HG03060 (cell line): ENCODE measurements around the gene MRPL24.
A peak's percentile ranks its signal among the peaks of the same experiment; 100 is the strongest.

ENCODE experiments used
- ATAC-seq: cut with Tn5 transposase; IDR thresholded peaks from one replicate; pipeline ENCODE4 v1.9.1; 2021; ENCODE audit warnings: low read depth, moderate number of reproducible peaks; ENCODE audit not compliant: unreplicated experiment

MRPL24 gene

GRCh38 chr1:156744786-156745419 lies 4.0 kb upstream of the MRPL24 start:
- ATAC-seq, result no peak

DNA sequence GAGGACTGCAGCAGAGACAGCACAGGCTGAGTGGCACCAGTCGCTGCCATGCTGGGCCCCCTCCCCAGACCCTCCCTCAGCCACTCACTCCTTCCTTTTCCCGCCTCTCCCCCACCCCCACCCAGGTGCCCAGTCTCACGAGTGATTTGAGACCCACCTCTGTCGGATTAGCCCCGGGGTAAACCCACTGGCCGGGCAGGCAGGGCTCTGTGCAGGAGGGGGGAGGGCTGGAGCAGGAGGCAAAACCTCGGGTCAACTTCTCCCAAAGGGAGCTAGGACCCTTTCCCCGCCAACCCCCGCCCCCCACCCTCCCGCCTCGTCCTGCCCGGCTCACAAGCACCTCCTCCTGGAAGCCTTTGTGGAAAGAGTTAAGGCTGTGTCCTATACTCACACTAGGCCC lies 3.5 kb upstream of the MRPL24 start:
- no peak for ATAC-seq

GRCh38 chr1:156743367-156744302 lies 2.7 kb upstream of the MRPL24 start:
- no peak for ATAC-seq

DNA sequence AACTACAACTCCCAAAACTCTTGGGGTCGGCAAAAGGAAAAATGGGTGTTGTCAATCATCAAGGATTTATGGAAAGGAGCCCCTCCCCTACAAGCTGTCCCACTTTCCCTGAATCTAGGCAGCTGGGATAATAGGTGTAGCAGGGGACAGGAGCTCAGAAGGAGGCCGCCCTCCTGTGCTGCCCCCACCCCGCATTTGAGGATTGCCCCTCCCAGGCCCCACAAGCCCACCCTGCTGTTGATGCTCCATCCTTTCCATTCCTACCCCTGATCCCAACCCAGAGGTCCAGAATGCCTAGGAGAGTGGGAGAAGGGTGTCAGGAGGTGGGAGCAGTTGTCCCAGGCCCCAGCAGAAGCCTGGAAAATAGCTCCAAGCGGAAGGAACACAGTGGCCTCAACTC lies 1.9 kb upstream of the MRPL24 start:
- ATAC-seq, result no peak

GRCh38 chr1:156742017-156742416 lies 1.1 kb upstream of the MRPL24 start:
- ATAC-seq, result no peak

- ATAC-seq, result no peak
Measured at GRCh38 chr1:156741481-156741983, 644 bp upstream of the MRPL24 start.

- ATAC-seq, result no peak
Measured at GRCh38 chr1:156740237-156740740, 599 bp downstream of the MRPL24 start.

DNA sequence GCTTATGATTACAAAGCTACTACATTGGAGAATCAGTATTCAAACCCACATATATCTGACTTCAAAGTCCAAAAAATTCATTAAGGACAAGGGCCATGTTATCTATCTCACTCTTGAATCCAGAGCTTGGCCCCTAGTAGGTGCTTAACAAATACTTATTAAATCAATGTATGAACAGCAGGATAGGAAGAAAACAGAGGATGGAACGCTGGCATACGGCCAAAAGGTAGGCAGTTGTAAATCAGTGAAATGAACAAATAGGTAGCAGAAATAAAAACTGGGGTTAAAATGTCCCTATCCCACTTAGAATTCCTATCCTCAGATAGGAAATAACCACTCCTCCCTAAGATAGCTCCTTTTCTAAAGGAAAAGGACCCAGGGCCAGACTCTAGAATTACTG lies 2.0 kb downstream of the MRPL24 start:
- no peak for ATAC-seq

DNA sequence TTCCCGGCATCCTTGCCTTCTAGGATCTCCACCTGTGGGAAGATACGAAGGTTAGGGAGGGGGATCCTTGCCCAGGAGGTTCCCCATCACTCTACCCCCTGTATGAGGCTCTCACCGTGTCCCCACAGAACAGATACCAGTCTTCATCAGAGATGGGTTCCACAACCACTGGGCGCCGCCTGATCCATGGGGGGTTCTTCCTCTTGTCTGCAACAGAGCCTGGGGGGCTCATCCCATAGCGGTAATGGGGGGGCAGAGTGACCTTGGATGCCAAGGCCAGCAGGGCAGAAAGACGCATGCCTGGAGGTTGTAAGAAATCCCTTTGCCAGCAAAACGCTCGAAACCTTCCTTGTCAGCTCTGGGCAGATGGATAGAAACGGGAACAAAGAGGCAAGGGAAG lies 2.5 kb downstream of the MRPL24 start:
- ATAC-seq, result no peak

- ATAC-seq, result no peak
Measured at GRCh38 chr1:156733989-156734584, 6.8 kb downstream of the MRPL24 start.

DNA sequence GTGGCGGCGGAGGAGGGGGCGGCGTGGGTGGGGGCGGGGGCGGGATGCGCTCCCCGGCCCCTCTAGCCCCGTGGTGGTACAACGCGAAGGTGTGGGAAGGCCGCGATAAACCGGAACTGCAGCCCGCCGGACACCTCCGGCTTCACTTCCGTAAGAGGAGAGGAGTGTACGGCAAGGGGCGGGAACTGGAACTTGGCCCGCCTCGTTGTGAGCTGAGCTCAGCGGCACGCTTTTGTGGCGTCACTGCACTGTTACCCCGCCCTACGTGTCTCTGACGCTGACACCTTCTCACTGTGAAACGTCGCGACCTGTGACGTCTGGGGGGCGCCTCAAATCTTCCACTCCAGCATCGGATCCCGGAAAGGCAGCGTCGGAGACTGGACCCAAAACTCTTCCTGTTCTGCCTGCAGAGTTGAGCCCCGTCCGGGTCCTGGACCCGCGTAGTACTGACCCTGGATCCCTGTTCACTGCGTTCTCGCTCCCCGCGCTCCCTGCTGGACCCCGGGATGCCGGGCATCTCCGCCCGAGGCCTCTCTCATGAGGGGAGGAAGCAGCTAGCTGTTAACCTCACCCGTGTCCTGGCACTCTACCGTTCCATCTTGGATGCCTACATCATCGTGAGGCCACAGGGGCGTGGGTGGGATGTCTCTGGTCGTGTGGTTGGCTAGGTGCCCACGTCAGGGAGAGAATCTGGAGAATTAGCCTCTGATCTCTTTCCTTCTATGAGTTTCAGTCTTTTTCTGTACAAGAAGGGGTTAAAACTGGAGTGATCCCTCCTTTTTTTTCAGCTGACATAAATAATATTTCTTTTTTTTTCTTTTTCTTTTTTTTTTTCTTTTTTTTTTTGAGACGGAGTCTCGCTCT lies 12.1 kb downstream of the MRPL24 start, which contains the start of gene ISG20L2:
ISG20L2 (minus strand) TSS at position 168 of the 864 bp plus-strand sequence. CDS start 1,114 bp downstream, outside the sequence.
- ATAC-seq, result peak; percentile 83

GRCh38 chr1:156727926-156728598 lies 12.8 kb downstream of the MRPL24 start, which contains the start of gene METTL25B:
Gene METTL25B, plus strand, starts transcription at chr1:156728469. Its CDS starts 636 bp downstream, at chr1:156729105.
- peak; percentile 24 for ATAC-seq

- no peak for ATAC-seq
Measured at GRCh38 chr1:156727492-156727891, 13.4 kb downstream of the MRPL24 start.

DNA sequence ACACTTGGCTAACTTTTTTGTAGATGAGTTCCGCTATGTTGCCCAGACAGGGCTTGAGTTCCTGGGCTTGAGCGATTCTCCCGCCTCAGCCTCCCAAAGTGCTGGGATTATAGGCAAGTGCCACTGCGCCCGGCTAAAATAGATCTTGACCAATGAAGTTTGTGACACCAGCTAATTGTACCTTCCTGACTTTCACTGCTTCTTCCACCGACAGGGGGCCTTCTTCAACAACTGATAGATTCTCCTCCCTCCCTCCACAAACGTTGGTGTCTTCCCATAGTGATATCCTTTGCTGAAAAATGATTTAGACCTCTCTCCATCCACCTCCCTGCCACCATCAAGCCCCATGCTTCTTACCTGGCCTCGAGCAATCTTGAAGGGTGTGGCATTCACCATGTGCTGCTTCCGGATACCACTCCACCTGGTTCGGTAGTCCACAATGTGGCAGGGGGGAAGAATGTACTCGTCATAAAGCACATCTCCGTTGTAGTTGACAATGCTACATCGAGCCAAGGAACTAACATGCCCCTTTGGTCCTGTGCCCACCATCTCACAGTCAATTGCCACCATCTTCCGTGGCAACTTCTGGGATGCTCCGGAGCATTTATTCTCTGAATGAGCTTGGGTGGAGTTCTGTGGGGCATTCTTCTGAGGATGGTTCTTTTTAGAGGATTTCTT lies 14.2 kb downstream of the MRPL24 start:
- ATAC-seq, result no peak

DNA sequence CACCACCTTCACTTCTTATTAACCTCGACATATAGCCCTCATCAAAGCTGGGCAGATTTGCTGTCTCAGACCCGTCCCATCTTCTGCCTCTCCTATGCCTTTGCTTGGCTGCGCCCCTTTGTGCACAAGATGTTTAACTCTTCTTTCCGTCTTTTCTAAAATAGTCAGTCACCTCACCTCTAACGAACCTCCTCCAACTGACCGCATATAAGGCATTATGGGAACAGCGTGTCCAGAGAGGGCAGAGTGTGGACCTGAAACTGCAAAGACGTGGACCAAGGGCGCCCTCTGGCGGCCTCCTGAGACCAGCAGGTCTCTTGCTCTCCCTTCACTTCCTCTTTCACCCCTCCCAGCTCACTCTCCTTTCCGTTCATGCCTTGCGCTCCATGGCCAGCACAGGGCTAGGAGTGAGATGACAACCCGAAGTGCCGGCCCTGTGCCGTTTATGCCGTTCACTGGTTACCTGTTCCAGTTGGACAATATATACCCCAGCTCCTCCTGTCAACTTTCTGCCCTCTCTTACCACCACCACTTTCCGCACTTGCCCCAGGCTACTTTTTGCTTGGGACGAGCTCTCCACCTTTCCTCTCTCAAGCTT lies 15.1 kb downstream of the MRPL24 start:
- ATAC-seq, result no peak

DNA sequence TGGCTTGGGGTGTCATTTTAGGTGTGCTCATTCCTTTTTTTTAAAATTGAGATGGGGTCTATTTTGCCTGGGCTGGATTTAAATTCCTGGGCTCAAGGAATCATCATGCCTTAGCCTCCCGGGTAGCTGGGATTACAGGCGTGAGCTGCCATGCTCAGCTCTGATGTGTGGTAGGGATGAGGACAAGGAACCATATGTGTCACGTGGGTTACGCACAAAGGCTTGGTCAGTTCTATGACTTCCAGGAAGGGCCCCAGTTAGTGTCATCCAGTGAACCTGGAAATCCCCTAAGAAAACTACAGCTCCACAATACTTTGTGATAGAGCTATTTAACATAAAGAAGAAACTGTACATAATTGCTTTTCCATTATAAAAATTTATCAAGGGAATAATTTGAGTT lies 19.4 kb downstream of the MRPL24 start:
- no peak for ATAC-seq

DNA sequence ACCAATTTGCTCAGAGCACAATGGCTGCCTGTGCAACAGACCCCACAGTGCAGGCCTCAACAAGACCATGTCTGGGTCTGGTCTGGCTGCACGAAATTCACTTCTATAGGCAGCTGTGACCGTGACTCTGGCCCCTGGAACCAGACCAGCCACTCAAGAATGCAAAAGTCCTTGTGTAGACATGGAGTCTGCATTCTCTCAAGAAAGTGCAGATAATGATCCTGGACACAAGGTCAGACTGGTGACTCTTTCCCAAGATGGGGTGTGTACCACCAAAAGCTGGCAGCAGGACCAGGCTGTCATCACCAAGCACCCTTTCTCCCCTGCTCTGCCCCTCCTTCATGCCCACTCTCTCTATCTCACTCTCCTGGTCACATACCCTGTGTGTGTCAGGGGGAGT lies 19.8 kb downstream of the MRPL24 start:
- no peak for ATAC-seq

DNA sequence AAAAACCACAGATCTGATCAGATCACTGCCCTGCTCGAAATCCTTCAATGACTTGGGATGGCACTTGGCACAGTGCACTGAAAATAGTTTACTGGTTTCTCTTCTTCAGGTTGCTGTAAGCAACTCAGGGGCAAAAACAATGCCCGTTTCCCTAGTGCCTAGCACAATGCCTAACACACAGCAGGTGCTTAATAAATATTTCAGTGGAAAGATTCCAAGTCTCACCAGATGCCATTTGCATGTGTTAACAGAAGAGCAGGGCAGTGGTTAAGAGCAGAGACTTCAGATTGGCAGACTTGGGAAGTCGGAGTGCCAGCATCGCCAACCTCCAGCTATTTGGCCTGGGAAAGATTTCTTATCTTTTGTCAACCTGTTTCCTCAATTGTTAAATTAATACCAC lies 23.5 kb downstream of the MRPL24 start:
- no peak for ATAC-seq
